GM13977 (cell line): ENCODE results near the gene TM7SF2.

ENCODE experiments used
- DNase-seq: peaks from one replicate; pipeline ENCODE4 v3.0.0; 2012; ENCODE audit warnings: low spot score
- in situ Hi-C: fragments of 300-500 bp; cut with MboI; formaldehyde crosslinking; loops from one replicate; pipeline ENCODE4 v1.12.0; 2022; ENCODE audit warnings: low sequenced_read_pairs, low pct_unique_long_range_greater_than_20kb, mixed read lengths, inconsistent platforms; ENCODE audit not compliant: unreplicated experiment
- TF ChIP-seq, protein P1 (sequence below): IDR thresholded peaks from 2 replicates; pipeline ENCODE4 v1.5.1; 2012; ENCODE audit warnings: mild to moderate bottlenecking, control low read depth; ENCODE audit not compliant: insufficient read depth; ENCODE audit errors: extremely low read depth, missing control alignments

Gene TM7SF2

GRCh38 chr11:65087216-65087615 is 24.5 kb upstream of the TM7SF2 start:
- TF ChIP-seq, protein P1, sequence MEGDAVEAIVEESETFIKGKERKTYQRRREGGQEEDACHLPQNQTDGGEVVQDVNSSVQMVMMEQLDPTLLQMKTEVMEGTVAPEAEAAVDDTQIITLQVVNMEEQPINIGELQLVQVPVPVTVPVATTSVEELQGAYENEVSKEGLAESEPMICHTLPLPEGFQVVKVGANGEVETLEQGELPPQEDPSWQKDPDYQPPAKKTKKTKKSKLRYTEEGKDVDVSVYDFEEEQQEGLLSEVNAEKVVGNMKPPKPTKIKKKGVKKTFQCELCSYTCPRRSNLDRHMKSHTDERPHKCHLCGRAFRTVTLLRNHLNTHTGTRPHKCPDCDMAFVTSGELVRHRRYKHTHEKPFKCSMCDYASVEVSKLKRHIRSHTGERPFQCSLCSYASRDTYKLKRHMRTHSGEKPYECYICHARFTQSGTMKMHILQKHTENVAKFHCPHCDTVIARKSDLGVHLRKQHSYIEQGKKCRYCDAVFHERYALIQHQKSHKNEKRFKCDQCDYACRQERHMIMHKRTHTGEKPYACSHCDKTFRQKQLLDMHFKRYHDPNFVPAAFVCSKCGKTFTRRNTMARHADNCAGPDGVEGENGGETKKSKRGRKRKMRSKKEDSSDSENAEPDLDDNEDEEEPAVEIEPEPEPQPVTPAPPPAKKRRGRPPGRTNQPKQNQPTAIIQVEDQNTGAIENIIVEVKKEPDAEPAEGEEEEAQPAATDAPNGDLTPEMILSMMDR, result no peak
- in situ Hi-C loops, result no loop called here

GRCh38 chr11:65087827-65088226 is 23.8 kb upstream of the TM7SF2 start:
- TF ChIP-seq, protein P1, result no peak
- in situ Hi-C loops, result no loop called here
- DNase-seq, result no peak

More at GRCh38 chr11:65087216-65087615, 24.5 kb upstream of the TM7SF2 start:
- DNase-seq, result no peak

- in situ Hi-C loops, result no loop called here
- TF ChIP-seq, protein P1, result no peak
- no peak for DNase-seq
These were observed 22.1 kb upstream of the TM7SF2 start for GRCh38 chr11:65089621-65090020.

- in situ Hi-C loops, result no loop called here
- TF ChIP-seq, protein P1, result no peak
- DNase-seq, result no peak
These were observed 21.0 kb upstream of the TM7SF2 start for GRCh38 chr11:65090628-65091027.

- in situ Hi-C loops, result no loop called here
- DNase-seq, result no peak
- TF ChIP-seq, protein P1, result no peak
These were observed 16.2 kb upstream of the TM7SF2 start for GRCh38 chr11:65095427-65095826.

DNA sequence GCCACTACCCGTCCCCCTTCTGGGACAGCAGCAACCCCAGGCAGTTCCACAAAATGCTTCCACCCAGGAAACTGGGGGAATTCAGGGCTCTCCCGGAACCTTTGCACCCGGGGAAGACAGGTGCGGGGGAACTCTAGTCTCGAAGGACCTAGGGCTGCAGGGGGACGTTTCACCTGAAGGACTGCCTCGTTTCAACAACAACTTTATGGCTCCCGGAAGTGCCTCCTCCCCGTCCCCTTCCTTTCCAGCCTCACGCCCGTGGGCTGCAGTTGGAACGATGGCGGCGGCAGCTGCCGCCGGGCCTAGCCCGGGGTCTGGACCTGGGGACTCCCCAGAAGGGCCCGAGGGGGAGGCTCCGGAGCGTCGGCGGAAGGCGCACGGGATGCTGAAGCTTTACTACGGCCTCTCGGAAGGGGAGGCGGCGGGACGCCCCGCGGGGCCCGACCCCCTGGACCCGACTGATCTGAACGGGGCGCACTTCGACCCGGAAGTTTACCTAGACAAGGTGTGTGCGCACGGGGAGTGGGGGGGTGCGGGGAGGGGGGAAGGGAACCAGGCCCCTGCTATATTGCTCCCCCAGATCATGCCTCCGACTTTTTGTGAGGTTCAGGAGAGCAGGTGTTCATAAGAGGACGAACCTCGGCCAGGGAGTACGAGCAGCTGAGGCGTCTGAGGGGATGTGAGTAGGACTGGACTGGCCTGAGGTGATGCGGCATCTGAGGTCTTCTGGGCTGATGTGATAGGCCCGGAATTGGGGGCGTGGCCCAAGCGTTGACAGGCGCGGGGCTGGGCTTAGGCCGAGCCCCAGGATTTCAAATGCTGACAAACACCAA is 15.5 kb upstream of the TM7SF2 start, which contains the start of gene VPS51:
Gene VPS51 (plus strand): TSS at position 241 of the 833 bp plus-strand sequence. CDS start 37 bp downstream, at position 278.
- DNase-seq, result peak; percentile 94
- TF ChIP-seq, protein P1, result no peak
- in situ Hi-C loops, result no loop called here
